ENCODE measurements around the gene MTCL1. TPM values are rescaled to one million over a fixed set of nuclear protein-coding genes. Genes with fewer than 3 reads are reported as not detected.

MTCL1 gene
- total RNA-seq, 1 experiment from 2014 or later: 50.1 TPM

DNA sequence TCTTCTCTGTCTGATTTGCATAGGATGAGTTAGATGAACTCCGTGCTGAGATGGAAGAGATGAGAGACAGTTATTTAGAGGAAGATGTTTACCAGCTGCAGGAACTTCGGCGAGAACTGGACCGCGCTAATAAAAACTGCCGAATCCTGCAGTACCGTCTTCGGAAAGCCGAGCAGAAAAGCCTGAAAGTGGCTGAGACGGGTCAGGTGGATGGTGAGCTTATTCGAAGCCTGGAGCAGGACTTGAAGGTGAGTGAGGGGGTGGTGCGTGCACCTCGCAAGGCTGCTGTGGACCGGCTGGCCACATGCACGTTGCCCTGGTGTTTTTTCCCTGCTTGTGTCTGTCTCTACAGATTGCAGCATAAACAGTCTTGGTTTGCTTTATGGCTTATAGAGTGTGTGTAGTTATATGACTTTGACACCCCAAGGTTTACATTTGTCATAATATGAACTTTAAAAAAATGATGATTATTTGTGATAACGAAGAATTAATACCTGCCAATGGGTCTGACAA is 13.1 kb downstream of the MTCL1 start:
- no TSS peak for BruUV-seq (replicated peaks)
- peaks cover 8% of the 10 kb centered on the region for H3K4me1 ChIP-seq (ENCODE audit: control insufficient read depth, insufficient read depth, low read length)

DNA sequence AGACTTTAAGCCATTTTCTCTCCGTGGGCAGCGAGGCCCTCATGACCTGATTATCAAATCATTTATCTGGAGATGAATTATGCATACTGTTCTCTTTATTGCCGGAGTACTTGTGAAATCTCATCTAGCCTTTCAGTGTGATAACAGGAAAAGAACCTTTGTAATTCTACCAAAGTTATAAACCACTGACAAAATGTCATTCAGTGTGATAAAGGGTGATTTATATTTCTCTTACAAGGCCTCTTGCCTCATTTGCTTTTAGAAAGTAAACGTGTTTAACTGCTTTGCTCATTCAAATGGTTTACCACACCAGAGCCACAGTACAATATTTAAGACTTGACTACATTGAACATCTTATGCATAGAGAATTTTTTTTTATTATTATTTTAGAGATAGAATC is 13.8 kb downstream of the MTCL1 start:
- no TSS peak for BruUV-seq (replicated peaks)
- no peak for ATAC-seq
- H3K4me1 ChIP-seq (ENCODE audit: control insufficient read depth, insufficient read depth, low read length): peaks cover 5% of the 10 kb centered on the region

More for the DNA sequence above, 13.1 kb downstream of the MTCL1 start:
- ChIA-PET POLR2A (no interaction called here), CTCF (no interaction called here)
- intact Hi-C loops (cut with micrococcal nuclease; ENCODE audit: unreplicated experiment): loop anchor here (10.0 kb wide), 1 partner anchor 76 kb away; no protein-coding TSS in a partner anchor
- ATAC-seq: no peak
- TF ChIP-seq SIN3A (IDR thresholded peaks at IDR 0.05; ENCODE audit: borderline replicate concordance, insufficient read depth, low read depth, low read length) (no peak), POLR2AphosphoS5 (IDR thresholded peaks at IDR 0.05; ENCODE audit: low read depth, low read length) (no peak), TCF7L2 (IDR thresholded peaks at IDR 0.05; ENCODE audit: low read depth, low read length) (no peak)
- TF ChIP-seq, protein P1, sequence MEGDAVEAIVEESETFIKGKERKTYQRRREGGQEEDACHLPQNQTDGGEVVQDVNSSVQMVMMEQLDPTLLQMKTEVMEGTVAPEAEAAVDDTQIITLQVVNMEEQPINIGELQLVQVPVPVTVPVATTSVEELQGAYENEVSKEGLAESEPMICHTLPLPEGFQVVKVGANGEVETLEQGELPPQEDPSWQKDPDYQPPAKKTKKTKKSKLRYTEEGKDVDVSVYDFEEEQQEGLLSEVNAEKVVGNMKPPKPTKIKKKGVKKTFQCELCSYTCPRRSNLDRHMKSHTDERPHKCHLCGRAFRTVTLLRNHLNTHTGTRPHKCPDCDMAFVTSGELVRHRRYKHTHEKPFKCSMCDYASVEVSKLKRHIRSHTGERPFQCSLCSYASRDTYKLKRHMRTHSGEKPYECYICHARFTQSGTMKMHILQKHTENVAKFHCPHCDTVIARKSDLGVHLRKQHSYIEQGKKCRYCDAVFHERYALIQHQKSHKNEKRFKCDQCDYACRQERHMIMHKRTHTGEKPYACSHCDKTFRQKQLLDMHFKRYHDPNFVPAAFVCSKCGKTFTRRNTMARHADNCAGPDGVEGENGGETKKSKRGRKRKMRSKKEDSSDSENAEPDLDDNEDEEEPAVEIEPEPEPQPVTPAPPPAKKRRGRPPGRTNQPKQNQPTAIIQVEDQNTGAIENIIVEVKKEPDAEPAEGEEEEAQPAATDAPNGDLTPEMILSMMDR (IDR thresholded peaks at IDR 0.05): no peak
- TF ChIP-seq, protein P2, sequence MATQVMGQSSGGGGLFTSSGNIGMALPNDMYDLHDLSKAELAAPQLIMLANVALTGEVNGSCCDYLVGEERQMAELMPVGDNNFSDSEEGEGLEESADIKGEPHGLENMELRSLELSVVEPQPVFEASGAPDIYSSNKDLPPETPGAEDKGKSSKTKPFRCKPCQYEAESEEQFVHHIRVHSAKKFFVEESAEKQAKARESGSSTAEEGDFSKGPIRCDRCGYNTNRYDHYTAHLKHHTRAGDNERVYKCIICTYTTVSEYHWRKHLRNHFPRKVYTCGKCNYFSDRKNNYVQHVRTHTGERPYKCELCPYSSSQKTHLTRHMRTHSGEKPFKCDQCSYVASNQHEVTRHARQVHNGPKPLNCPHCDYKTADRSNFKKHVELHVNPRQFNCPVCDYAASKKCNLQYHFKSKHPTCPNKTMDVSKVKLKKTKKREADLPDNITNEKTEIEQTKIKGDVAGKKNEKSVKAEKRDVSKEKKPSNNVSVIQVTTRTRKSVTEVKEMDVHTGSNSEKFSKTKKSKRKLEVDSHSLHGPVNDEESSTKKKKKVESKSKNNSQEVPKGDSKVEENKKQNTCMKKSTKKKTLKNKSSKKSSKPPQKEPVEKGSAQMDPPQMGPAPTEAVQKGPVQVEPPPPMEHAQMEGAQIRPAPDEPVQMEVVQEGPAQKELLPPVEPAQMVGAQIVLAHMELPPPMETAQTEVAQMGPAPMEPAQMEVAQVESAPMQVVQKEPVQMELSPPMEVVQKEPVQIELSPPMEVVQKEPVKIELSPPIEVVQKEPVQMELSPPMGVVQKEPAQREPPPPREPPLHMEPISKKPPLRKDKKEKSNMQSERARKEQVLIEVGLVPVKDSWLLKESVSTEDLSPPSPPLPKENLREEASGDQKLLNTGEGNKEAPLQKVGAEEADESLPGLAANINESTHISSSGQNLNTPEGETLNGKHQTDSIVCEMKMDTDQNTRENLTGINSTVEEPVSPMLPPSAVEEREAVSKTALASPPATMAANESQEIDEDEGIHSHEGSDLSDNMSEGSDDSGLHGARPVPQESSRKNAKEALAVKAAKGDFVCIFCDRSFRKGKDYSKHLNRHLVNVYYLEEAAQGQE (IDR thresholded peaks at IDR 0.05; ENCODE audit: insufficient read depth in 1 of 2, low read depth in 2 of 2, low read length in 1 of 2): no peak
- no peak overlapping the region for H3K4me3 ChIP-seq (ENCODE audit: low read depth in 2 of 2, low read length in 2 of 2)
- H3K9me3 ChIP-seq (ENCODE audit: control insufficient read depth, insufficient read depth, low read depth, low read length): no peaks in the 10 kb centered on the region
- H3K27ac ChIP-seq (ENCODE audit: low read length): no peak overlapping the region
- in situ Hi-C loops (cut with HindIII; ENCODE audit: low pct_unique_long_range_greater_than_20kb, low sequenced_read_pairs): no loop called here
- H3K27me3 ChIP-seq (ENCODE audit: control insufficient read depth, insufficient read depth, low read length): no peaks in the 10 kb centered on the region
- no peak for DNase-seq (ENCODE audit: low read depth, low spot score)
- H3K36me3 ChIP-seq (ENCODE audit: control insufficient read depth, insufficient read depth, low read length): peaks cover 3% of the 10 kb centered on the region; the same call in 1 of the 2 replicates

More for the DNA sequence above, 13.8 kb downstream of the MTCL1 start:
- Histone ChIP-seq H3K9me3 (ENCODE audit: control insufficient read depth, insufficient read depth, low read depth, low read length) (no peaks in the 10 kb centered on the region), H3K27me3 (ENCODE audit: control insufficient read depth, insufficient read depth, low read length) (no peaks in the 10 kb centered on the region), H3K27ac (ENCODE audit: low read length) (no peak overlapping the region), H3K36me3 (ENCODE audit: control insufficient read depth, insufficient read depth, low read length) (peaks cover 3% of the 10 kb centered on the region; the same call in 1 of the 2 replicates), H3K4me3 (ENCODE audit: low read depth in 2 of 2, low read length in 2 of 2) (no peak overlapping the region)
- TF ChIP-seq POLR2AphosphoS5 (IDR thresholded peaks at IDR 0.05; ENCODE audit: low read depth, low read length) (no peak), SIN3A (IDR thresholded peaks at IDR 0.05; ENCODE audit: borderline replicate concordance, insufficient read depth, low read depth, low read length) (no peak), TCF7L2 (IDR thresholded peaks at IDR 0.05; ENCODE audit: low read depth, low read length) (no peak)
- TF ChIP-seq, protein P2 (IDR thresholded peaks at IDR 0.05; ENCODE audit: insufficient read depth in 1 of 2, low read depth in 2 of 2, low read length in 1 of 2): no peak
- TF ChIP-seq, protein P1 (IDR thresholded peaks at IDR 0.05): no peak
- DNase-seq (ENCODE audit: low read depth, low spot score): no peak
- ChIA-PET POLR2A (no interaction called here), CTCF (no interaction called here)
- in situ Hi-C loops (cut with HindIII; ENCODE audit: low pct_unique_long_range_greater_than_20kb, low sequenced_read_pairs) (no loop called here), intact Hi-C loops (cut with micrococcal nuclease; ENCODE audit: unreplicated experiment) (loop anchor here (10.0 kb wide), 1 partner anchor 76 kb away; no protein-coding TSS in a partner anchor)
